GM12874 (cell line): ENCODE results near the gene PRLH.

Source experiments
- CTCF ChIP-seq: IDR thresholded peaks from 2 replicates; pipeline ENCODE4 v1.5.1; 2011; ENCODE audit warnings: low read depth, mild to moderate bottlenecking, control low read depth, low read length, moderate library complexity; ENCODE audit not compliant: insufficient read depth

The PRLH gene

GRCh38 chr2:237597196-237598145 lies 31.1 kb downstream of the PRLH start:
- no peak for TF ChIP-seq CTCF

DNA sequence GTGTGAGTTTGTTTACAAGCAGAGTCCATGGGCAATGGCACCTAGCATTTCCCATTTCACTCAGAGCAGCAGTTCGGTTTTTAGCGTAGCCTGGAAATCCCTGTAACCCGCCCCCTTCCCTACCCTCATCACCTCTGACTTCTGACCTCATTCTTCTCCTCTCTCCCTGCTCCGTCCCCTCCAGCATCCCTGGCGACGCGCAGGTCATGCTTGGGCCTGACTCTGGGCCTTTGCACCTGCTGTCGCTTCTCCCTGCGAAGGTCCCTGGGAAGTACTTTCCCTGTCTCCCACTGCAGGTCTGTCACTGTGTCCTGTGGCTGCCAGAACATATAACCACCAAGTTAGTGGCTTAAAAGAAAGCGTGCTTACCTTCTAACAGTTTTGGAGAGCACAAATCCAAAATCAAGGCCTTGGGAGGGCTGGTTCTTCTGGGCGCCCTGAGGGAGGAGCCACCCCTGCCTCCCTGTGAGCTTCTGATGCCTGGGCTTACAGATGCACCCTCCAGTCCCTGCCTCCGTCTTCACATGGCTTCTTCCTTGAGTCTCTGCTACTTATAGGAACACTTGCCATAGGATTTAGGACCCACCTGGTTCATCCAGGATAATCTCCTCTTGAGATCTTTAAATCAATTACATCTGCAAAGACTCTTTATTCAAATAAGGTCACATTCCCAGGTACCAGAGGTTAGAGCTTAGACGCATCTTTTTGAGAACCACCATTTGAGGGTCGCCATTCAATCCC lies 32.3 kb downstream of the PRLH start:
- TF ChIP-seq CTCF: no peak

- no peak for TF ChIP-seq CTCF
These were observed 33.2 kb downstream of the PRLH start for GRCh38 chr2:237599465-237600110.

DNA sequence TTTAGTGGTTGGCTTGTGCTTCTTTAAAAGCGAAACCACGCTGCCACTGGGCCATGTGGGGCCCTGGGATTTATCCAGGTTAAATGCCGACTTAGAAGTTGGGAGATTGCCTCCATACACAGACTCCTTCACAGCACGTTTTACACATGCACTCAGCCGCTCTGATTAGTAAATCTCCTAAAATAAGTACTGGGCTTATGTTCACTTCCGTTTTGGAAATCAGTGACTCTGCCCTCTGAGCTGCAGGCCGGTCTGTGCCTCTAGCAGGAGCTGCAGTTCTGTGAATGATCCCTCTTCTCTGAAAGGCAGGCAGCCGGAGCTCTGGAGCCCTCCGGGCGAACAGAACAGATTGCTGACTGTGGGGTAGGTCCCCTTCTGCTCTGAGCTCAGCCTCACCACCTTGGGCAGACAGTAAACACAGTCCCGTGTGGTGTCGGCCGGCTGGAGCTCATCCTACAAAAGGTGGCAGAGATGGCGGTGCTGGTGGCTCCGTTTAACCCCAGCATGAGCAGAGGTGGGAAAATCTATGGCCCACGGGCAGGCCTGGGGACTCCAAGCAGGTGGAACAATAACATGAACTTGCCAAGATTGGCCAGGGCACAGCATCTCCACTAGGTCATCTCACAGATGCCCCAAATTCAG lies 34.0 kb downstream of the PRLH start:
- TF ChIP-seq CTCF: no peak

GRCh38 chr2:237601453-237602116 lies 35.2 kb downstream of the PRLH start:
- no peak for TF ChIP-seq CTCF

- no peak for TF ChIP-seq CTCF
These were observed 36.0 kb downstream of the PRLH start for GRCh38 chr2:237602409-237602808.
